SJCRH30 (cell line): ENCODE results near the gene PKN1. TPM values are rescaled to one million over a fixed set of nuclear protein-coding genes. Genes with fewer than 3 reads are reported as not detected.
"Not testable (repeated sequence)": the region's sequence is repeated elsewhere in the genome, so short reads cannot be mapped to it uniquely, and the experiment has no call there.

ENCODE experiments used
- DNase-seq, 2 experiments: peaks; one replicate each; pipeline ENCODE4 v3.0.0-alpha.2; 2015 to 2020
- H3K27ac ChIP-seq: fragments of 250-450 bp; sonication (Bioruptor Pico); 2 replicates; pipeline ENCODE4 v1.5.1; 2020; ENCODE audit warnings: mild to moderate bottlenecking, moderate library complexity
- H3K27me3 ChIP-seq: fragments of 250-450 bp; sonication (Bioruptor Pico); 2 replicates; pipeline ENCODE4 v1.5.1; 2020; ENCODE audit warnings: mild to moderate bottlenecking, moderate library complexity
- H3K36me3 ChIP-seq: fragments of 250-450 bp; sonication (Bioruptor Pico); 2 replicates; pipeline ENCODE4 v1.5.1; 2020; ENCODE audit warnings: mild to moderate bottlenecking, moderate library complexity
- H3K4me1 ChIP-seq: fragments of 250-450 bp; sonication (Bioruptor Pico); 2 replicates; pipeline ENCODE4 v1.5.1; 2020; ENCODE audit warnings: mild to moderate bottlenecking, moderate library complexity
- H3K4me3 ChIP-seq: fragments of 250-450 bp; sonication (Bioruptor Pico); 2 replicates; pipeline ENCODE4 v1.5.1; 2020; ENCODE audit warnings: mild to moderate bottlenecking, moderate library complexity
- H3K9me3 ChIP-seq: fragments of 250-450 bp; sonication (Bioruptor Pico); replicated peaks from 2 replicates; pipeline ENCODE4 v1.5.1; 2020; ENCODE audit warnings: mild to moderate bottlenecking, moderate library complexity
- total RNA-seq: library from RNA; depleted of rRNA; stranded (reverse); fragments of >200 nt; shearing (Covaris generic); gene quantifications from 2 replicates; pipeline ENCODE4 v1.2.3, GENCODE V29; 2014

The PKN1 gene
- total RNA-seq, 1 experiment from 2014 or later, result 66.2 TPM

GRCh38 chr19:14459703-14460102 is 26.6 kb downstream of the PKN1 start:
- Histone ChIP-seq H3K9me3 (no peaks in the 10 kb centered on the region), H3K27me3 (no peaks in the 10 kb centered on the region), H3K4me3 (no peak overlapping the region), H3K4me1 (no peaks in the 10 kb centered on the region), H3K27ac (no peak overlapping the region), H3K36me3 (peaks cover 10% of the 10 kb centered on the region; the same call in 1 of the 2 replicates)
- DNase-seq, result no peak

- Histone ChIP-seq H3K27ac (no peak overlapping the region), H3K4me1 (no peaks in the 10 kb centered on the region), H3K4me3 (no peak overlapping the region), H3K9me3 (no peaks in the 10 kb centered on the region), H3K36me3 (peaks cover 13% of the 10 kb centered on the region; the same call in 1 of the 2 replicates), H3K27me3 (no peaks in the 10 kb centered on the region)
- DNase-seq, result no peak
Measured at GRCh38 chr19:14460935-14461334, 27.8 kb downstream of the PKN1 start.

GRCh38 chr19:14462401-14462800 is 29.3 kb downstream of the PKN1 start:
- H3K4me1 ChIP-seq, H3K27ac ChIP-seq, H3K9me3 ChIP-seq, H3K4me3 ChIP-seq, H3K27me3 ChIP-seq, DNase-seq: not testable (repeated sequence)
- peaks cover 13% of the 10 kb centered on the region; the same call in 1 of the 2 replicates for H3K36me3 ChIP-seq

- Histone ChIP-seq H3K36me3 (peaks cover 17% of the 10 kb centered on the region; the same call in 1 of the 2 replicates), H3K27me3 (no peaks in the 10 kb centered on the region), H3K4me3 (no peak overlapping the region), H3K4me1 (no peaks in the 10 kb centered on the region), H3K9me3 (no peaks in the 10 kb centered on the region), H3K27ac (no peak overlapping the region)
- DNase-seq, result no peak
Measured at GRCh38 chr19:14463747-14464146, 30.6 kb downstream of the PKN1 start.

- Histone ChIP-seq H3K9me3 (no peaks in the 10 kb centered on the region), H3K4me1 (no peaks in the 10 kb centered on the region), H3K4me3 (no peak overlapping the region), H3K27ac (no peak overlapping the region), H3K36me3 (peaks cover 16% of the 10 kb centered on the region), H3K27me3 (no peaks in the 10 kb centered on the region)
- no peak for DNase-seq
Measured at GRCh38 chr19:14467391-14467790, 34.3 kb downstream of the PKN1 start.

- DNase-seq, result no peak
- H3K4me1 ChIP-seq, result no peaks in the 10 kb centered on the region
- H3K27me3 ChIP-seq, result no peaks in the 10 kb centered on the region
- H3K27ac ChIP-seq, result no peak overlapping the region
- peaks cover 16% of the 10 kb centered on the region for H3K36me3 ChIP-seq
- H3K9me3 ChIP-seq, result no peaks in the 10 kb centered on the region
- no peak overlapping the region for H3K4me3 ChIP-seq
Measured at GRCh38 chr19:14467816-14468215, 34.7 kb downstream of the PKN1 start.

GRCh38 chr19:14470031-14470876 is 37.1 kb downstream of the PKN1 start:
- no peaks in the 10 kb centered on the region for H3K4me1 ChIP-seq
- H3K4me3 ChIP-seq, result no peak overlapping the region
- H3K27me3 ChIP-seq, result no peaks in the 10 kb centered on the region
- H3K9me3 ChIP-seq, result no peaks in the 10 kb centered on the region
- DNase-seq, result no peak
- H3K27ac ChIP-seq, result no peak overlapping the region
- H3K36me3 ChIP-seq, result peaks cover 10% of the 10 kb centered on the region

GRCh38 chr19:14471436-14472187 is 38.5 kb downstream of the PKN1 start:
- Histone ChIP-seq H3K36me3 (peaks cover 7% of the 10 kb centered on the region), H3K4me3 (no peak overlapping the region), H3K9me3 (no peaks in the 10 kb centered on the region), H3K27ac (no peak overlapping the region), H3K4me1 (0 out of 2 replicates have a peak, but pooled peaks cover 3% of the 10 kb centered on the region), H3K27me3 (no peaks in the 10 kb centered on the region)
- no peak for DNase-seq

GRCh38 chr19:14472202-14472938 is 39.3 kb downstream of the PKN1 start:
- Histone ChIP-seq H3K4me3 (no peak overlapping the region), H3K4me1 (0 out of 2 replicates have a peak, but pooled peaks cover 3% of the 10 kb centered on the region), H3K9me3 (no peaks in the 10 kb centered on the region), H3K36me3 (peaks cover 7% of the 10 kb centered on the region), H3K27me3 (no peaks in the 10 kb centered on the region), H3K27ac (no peak overlapping the region)
- DNase-seq, result no peak

GRCh38 chr19:14473073-14473977 is 40.2 kb downstream of the PKN1 start:
- H3K4me3 ChIP-seq, result no peak overlapping the region
- no peaks in the 10 kb centered on the region for H3K27me3 ChIP-seq
- DNase-seq, result no peak
- no peaks in the 10 kb centered on the region for H3K9me3 ChIP-seq
- no peak overlapping the region for H3K27ac ChIP-seq
- 0 out of 2 replicates have a peak, but pooled peaks cover 3% of the 10 kb centered on the region for H3K4me1 ChIP-seq
- peaks cover 10% of the 10 kb centered on the region for H3K36me3 ChIP-seq

GRCh38 chr19:14473978-14474578 is 41.0 kb downstream of the PKN1 start:
- Histone ChIP-seq H3K4me3 (no peak overlapping the region), H3K27me3 (no peaks in the 10 kb centered on the region), H3K4me1 (0 out of 2 replicates have a peak, but pooled peaks cover 3% of the 10 kb centered on the region)

GRCh38 chr19:14474827-14475226 is 41.7 kb downstream of the PKN1 start:
- Histone ChIP-seq H3K27me3 (no peaks in the 10 kb centered on the region), H3K4me1 (peaks cover 7% of the 10 kb centered on the region), H3K27ac (peak overlapping the region; percentile 45; the same call in 1 of the 2 replicates), H3K9me3 (no peaks in the 10 kb centered on the region), H3K36me3 (peaks cover 15% of the 10 kb centered on the region), H3K4me3 (peak overlapping the region; percentile 55)
- peak in 1 of 2 experiments; percentile 53 for DNase-seq

More at GRCh38 chr19:14473978-14474578, 41.0 kb downstream of the PKN1 start:
- Histone ChIP-seq H3K27ac (no peak overlapping the region), H3K36me3 (peaks cover 15% of the 10 kb centered on the region), H3K9me3 (no peaks in the 10 kb centered on the region)
- no peak for DNase-seq

- DNase-seq, result peak; percentile 66 to 76
- Histone ChIP-seq H3K4me3 (peak within 1 kb of the TSS; percentile 55), H3K36me3 (peaks cover 18% of the 10 kb centered on the region), H3K4me1 (peaks cover 9% of the 10 kb centered on the region), H3K9me3 (no peaks in the 10 kb centered on the region), H3K27me3 (no peaks in the 10 kb centered on the region), H3K27ac (peak within 1 kb of the TSS; percentile 45)
Measured at GRCh38 chr19:14475251-14476073, 42.4 kb downstream of the PKN1 start, which contains the start of gene PTGER1. Gene PTGER1, minus strand, starts transcription at chr19:14475354. Its CDS starts 1,034 bp downstream, at chr19:14474320.
